Caco-2 (cell line): ENCODE data around the gene OR10A5. TPM values are rescaled to one million over a fixed set of nuclear protein-coding genes. Genes with fewer than 3 reads are reported as not detected.

ENCODE experiments used
- BruUV-seq: library from RNA; stranded (reverse); fragments of 400-500 nt; replicated peaks from 2 replicates; lab custom pipeline; 2021; lab: Mats Ljungman, UMichigan
- CTCF ChIA-PET: fragments of 300-600 bp; sonication (Branson Sonifier 250); formaldehyde crosslinking; loops from one replicate; lab custom pipeline; 2022; ENCODE audit warnings: antibody characterized with exemption; lab: Charles Lee
- POLR2A ChIA-PET: fragments of 300-600 bp; sonication (Branson Sonifier 250); formaldehyde crosslinking; loops from one replicate; lab custom pipeline; 2022; ENCODE audit warnings: antibody characterized with exemption; lab: Charles Lee
- DNase-seq, 2 experiments: peaks; one replicate each; pipeline versions ENCODE4 v3.0.0 to v3.0.0-alpha.2; 2020 to 2022
- H3K27me3 ChIP-seq: replicated peaks from 2 replicates; pipeline ENCODE4 v1.6.0; 2011; ENCODE audit warnings: low read length; ENCODE audit not compliant: control insufficient read depth, insufficient read depth
- H3K36me3 ChIP-seq: 2 replicates; pipeline ENCODE4 v1.5.1; 2011; ENCODE audit warnings: low read length; ENCODE audit not compliant: control insufficient read depth, insufficient read depth
- H3K4me1 ChIP-seq: fragments of 250-450 bp; sonication (Bioruptor Pico); 2 replicates; pipeline ENCODE4 v1.5.1; 2020; ENCODE audit warnings: mild to moderate bottlenecking
- H3K4me3 ChIP-seq: 2 replicates; pipeline ENCODE4 v1.5.1; 2011; ENCODE audit warnings: low read depth, mild to moderate bottlenecking, control low read depth, low read length
- H3K9me3 ChIP-seq: fragments of 250-450 bp; sonication (Bioruptor Pico); 2 replicates; pipeline ENCODE4 v1.5.1; 2020; ENCODE audit warnings: mild to moderate bottlenecking, moderate library complexity
- H3K27ac Mint-ChIP-seq: one replicate; pipeline ENCODE4 v1.8.0; 2022; ENCODE audit warnings: mixed read lengths; ENCODE audit not compliant: unreplicated experiment
- H3K27me3 Mint-ChIP-seq: one replicate; pipeline ENCODE4 v1.8.0; 2022; ENCODE audit warnings: mixed read lengths; ENCODE audit not compliant: insufficient read depth, unreplicated experiment
- H3K36me3 Mint-ChIP-seq: one replicate; pipeline ENCODE4 v1.8.0; 2022; ENCODE audit warnings: mild to moderate bottlenecking, mixed read lengths; ENCODE audit not compliant: insufficient read depth, unreplicated experiment
- H3K4me1 Mint-ChIP-seq: one replicate; pipeline ENCODE4 v1.8.0; 2022; ENCODE audit warnings: low read depth, mixed read lengths; ENCODE audit not compliant: unreplicated experiment
- H3K4me3 Mint-ChIP-seq: one replicate; pipeline ENCODE4 v1.8.0; 2022; ENCODE audit warnings: mild to moderate bottlenecking, moderate library complexity, mixed read lengths; ENCODE audit not compliant: unreplicated experiment
- H3K9me3 Mint-ChIP-seq: one replicate; pipeline ENCODE4 v1.8.0; 2022; ENCODE audit warnings: mixed read lengths; ENCODE audit not compliant: unreplicated experiment
- intact Hi-C: fragments of 100-400 bp; cut with micrococcal nuclease; formaldehyde crosslinking; loops from one replicate; pipeline ENCODE4 v1.10.0; 2022; ENCODE audit not compliant: unreplicated experiment
- total RNA-seq: library from RNA; stranded (reverse); gene quantifications from 2 replicates; pipeline ENCODE4 v1.2.3, GENCODE V29; 2022
- TF ChIP-seq, protein P1 (sequence below), 2 experiments: fragments of 200-600 bp in 1 of 2; IDR thresholded peaks; 1 replicate in 1 of 2; 2 replicates in 1 of 2; pipeline versions ENCODE4 v1.5.1 to v1.8.0; 2011 to 2022; ENCODE audit warnings: antibody characterized with exemption in 1 of 2, control low read depth in 1 of 2, inconsistent platforms in 1 of 2, low read depth in 1 of 2, low read length in 1 of 2, mild to moderate bottlenecking in 1 of 2, moderate library complexity in 1 of 2; ENCODE audit not compliant: insufficient read depth in 1 of 2, severe bottlenecking in 1 of 2, unreplicated experiment in 1 of 2

The OR10A5 gene
- total RNA-seq, 1 experiment from 2014 or later: not detected

- Mint-ChIP-seq H3K4me1 (no peaks in the 10 kb centered on the region), H3K27ac (no peak overlapping the region), H3K4me3 (no peak overlapping the region), H3K27me3 (peaks cover 9% of the 10 kb centered on the region), H3K9me3 (peaks cover 6% of the 10 kb centered on the region), H3K36me3 (no peaks in the 10 kb centered on the region)
- Histone ChIP-seq H3K36me3 (no peaks in the 10 kb centered on the region), H3K9me3 (no peaks in the 10 kb centered on the region), H3K4me3 (no peak overlapping the region), H3K27me3 (no peaks in the 10 kb centered on the region), H3K4me1 (no peaks in the 10 kb centered on the region)
- ChIA-PET POLR2A (no interaction called here), CTCF (no interaction called here)
- TF ChIP-seq, protein P1, sequence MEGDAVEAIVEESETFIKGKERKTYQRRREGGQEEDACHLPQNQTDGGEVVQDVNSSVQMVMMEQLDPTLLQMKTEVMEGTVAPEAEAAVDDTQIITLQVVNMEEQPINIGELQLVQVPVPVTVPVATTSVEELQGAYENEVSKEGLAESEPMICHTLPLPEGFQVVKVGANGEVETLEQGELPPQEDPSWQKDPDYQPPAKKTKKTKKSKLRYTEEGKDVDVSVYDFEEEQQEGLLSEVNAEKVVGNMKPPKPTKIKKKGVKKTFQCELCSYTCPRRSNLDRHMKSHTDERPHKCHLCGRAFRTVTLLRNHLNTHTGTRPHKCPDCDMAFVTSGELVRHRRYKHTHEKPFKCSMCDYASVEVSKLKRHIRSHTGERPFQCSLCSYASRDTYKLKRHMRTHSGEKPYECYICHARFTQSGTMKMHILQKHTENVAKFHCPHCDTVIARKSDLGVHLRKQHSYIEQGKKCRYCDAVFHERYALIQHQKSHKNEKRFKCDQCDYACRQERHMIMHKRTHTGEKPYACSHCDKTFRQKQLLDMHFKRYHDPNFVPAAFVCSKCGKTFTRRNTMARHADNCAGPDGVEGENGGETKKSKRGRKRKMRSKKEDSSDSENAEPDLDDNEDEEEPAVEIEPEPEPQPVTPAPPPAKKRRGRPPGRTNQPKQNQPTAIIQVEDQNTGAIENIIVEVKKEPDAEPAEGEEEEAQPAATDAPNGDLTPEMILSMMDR (IDR thresholded peaks at IDR 0.05; ENCODE audit: insufficient read depth in 1 of 2, low read depth in 1 of 2, low read length in 1 of 2, severe bottlenecking in 1 of 2, unreplicated experiment in 1 of 2): no peak
- intact Hi-C loops: no loop called here
- BruUV-seq: no TSS peak
- no peak for DNase-seq
These were observed 11.4 kb downstream of the OR10A5 start for GRCh38 chr11:6856871-6857270.

- POLR2A ChIA-PET: no interaction called here
- no TSS peak for BruUV-seq
- Mint-ChIP-seq H3K4me1 (no peaks in the 10 kb centered on the region), H3K27ac (no peak within 1 kb of the TSS), H3K36me3 (no peaks in the 10 kb centered on the region), H3K27me3 (peaks cover 3% of the 10 kb centered on the region), H3K4me3 (no peak within 1 kb of the TSS), H3K9me3 (peaks cover 6% of the 10 kb centered on the region)
- intact Hi-C loops: no loop called here
- no peaks in the 10 kb centered on the region for H3K36me3 ChIP-seq
- DNase-seq: no peak
- no peaks in the 10 kb centered on the region for H3K27me3 ChIP-seq
- CTCF ChIA-PET: no interaction called here
- H3K4me3 ChIP-seq: no peak within 1 kb of the TSS
- H3K9me3 ChIP-seq: no peaks in the 10 kb centered on the region
- no peaks in the 10 kb centered on the region for H3K4me1 ChIP-seq
- TF ChIP-seq, protein P1 (IDR thresholded peaks at IDR 0.05; ENCODE audit: insufficient read depth in 1 of 2, low read depth in 1 of 2, low read length in 1 of 2, severe bottlenecking in 1 of 2, unreplicated experiment in 1 of 2): no peak
These were observed 17.5 kb downstream of the OR10A5 start, which contains the start of gene OR10A2 for GRCh38 chr11:6862961-6863360. OR10A2 (plus strand) TSS chr11:6863057; CDS start chr11:6869755, 6,698 bp downstream.

- no TSS peak for BruUV-seq
- no peaks in the 10 kb centered on the region for H3K4me1 Mint-ChIP-seq
- intact Hi-C loops: no loop called here
- TF ChIP-seq, protein P1 (IDR thresholded peaks at IDR 0.05; ENCODE audit: insufficient read depth in 1 of 2, low read depth in 1 of 2, low read length in 1 of 2, severe bottlenecking in 1 of 2, unreplicated experiment in 1 of 2): no peak
- H3K9me3 ChIP-seq: no peaks in the 10 kb centered on the region
- no peaks in the 10 kb centered on the region for H3K36me3 Mint-ChIP-seq
- H3K4me3 Mint-ChIP-seq: no peak overlapping the region
- H3K27me3 ChIP-seq: no peaks in the 10 kb centered on the region
- ChIA-PET POLR2A (interaction anchor here (0.6 kb wide), 1 partner anchor 1380 kb away, joined by 3 read pairs; no protein-coding TSS in a partner anchor), CTCF (no interaction called here)
- H3K36me3 ChIP-seq: no peaks in the 10 kb centered on the region
- 0 out of 2 replicates have a peak, but pooled peaks cover 2% of the 10 kb centered on the region for H3K4me1 ChIP-seq
- DNase-seq: no peak
- H3K9me3 Mint-ChIP-seq: peaks cover 6% of the 10 kb centered on the region
- no peak overlapping the region for H3K4me3 ChIP-seq
- no peaks in the 10 kb centered on the region for H3K27me3 Mint-ChIP-seq
- no peak overlapping the region for H3K27ac Mint-ChIP-seq
These were observed 19.0 kb downstream of the OR10A5 start for GRCh38 chr11:6864438-6864837.
